K562 (cell line): Measurements from ENCODE around the gene PRCP. TPM values are rescaled to one million over a fixed set of nuclear protein-coding genes. Genes with fewer than 3 reads are reported as not detected.

Source experiments
- BCOR ChIP-seq: fragments of 450-650 bp; IDR thresholded peaks from 2 replicates; pipeline ENCODE4 v1.6.1; 2016
- HDAC1 ChIP-seq, 2 experiments: fragments of 450-650 bp; IDR thresholded peaks; 2 replicates each; pipeline ENCODE4 v1.6.1; 2016 to 2017; ENCODE audit warnings: inconsistent platforms in 1 of 2, mild to moderate bottlenecking in 1 of 2, moderate library complexity in 1 of 2
- JUNB ChIP-seq: fragments of 450-650 bp; formaldehyde crosslinking; conservative IDR thresholded peaks from 2 replicates; pipeline ENCODE4 v1.4.0; 2020; ENCODE audit warnings: mild to moderate bottlenecking
- KAT2B ChIP-seq: IDR thresholded peaks from one replicate; pipeline ENCODE4 v1.6.1; 2012; ENCODE audit warnings: low read depth, mild to moderate bottlenecking, control low read depth, inconsistent platforms, low read length, moderate library complexity
- PRPF4 ChIP-seq: fragments of 200-400 bp; formaldehyde crosslinking; IDR thresholded peaks from one replicate; pipeline ENCODE4 v1.6.1; 2017; ENCODE audit warnings: low read length, low read depth, mild to moderate bottlenecking; ENCODE audit not compliant: insufficient read depth, poor library complexity, severe bottlenecking
- RAD21 ChIP-seq, 2 experiments: fragments of 250-450 bp in 1 of 2; fragments of 450-650 bp in 1 of 2; sonication (Bioruptor Pico) in 1 of 2; formaldehyde crosslinking in 1 of 2; IDR thresholded peaks in 1 of 2; conservative IDR thresholded peaks in 1 of 2; 2 replicates each; pipeline versions ENCODE4 v1.4.0 to v1.8.0; 2020 to 2022; ENCODE audit warnings: mild to moderate bottlenecking in 2 of 2, moderate library complexity in 1 of 2
- SMC3 ChIP-seq: conservative IDR thresholded peaks from 2 replicates; pipeline ENCODE4 v1.6.1; 2011; ENCODE audit warnings: low read depth, low read length, improper control_type of control experiment; ENCODE audit not compliant: insufficient read depth
- ZNF384 ChIP-seq: IDR thresholded peaks from 2 replicates; pipeline ENCODE4 v1.6.1; 2012; ENCODE audit warnings: low read depth, low read length, improper control_type of control experiment
- polyA plus RNA-seq, 8 experiments: library from polyadenylated mRNA; depleted of rRNA in 4 of 8; stranded (reverse) in 5 of 8; unstranded in 3 of 8; fragments of >200 nt; fragmentation: Nextera tagmentation in 2 of 8; fragmentation: Illumina TruSeq in 1 of 8; extraction: Ambion mirVana in 2 of 8; extraction: Trizol in 1 of 8; gene quantifications; 2 replicates each; pipeline versions ENCODE4 v1.2.1 to v1.2.3, GENCODE V29; 2011 to 2014; ENCODE audit warnings: inconsistent platforms in 1 of 8, missing spikeins in 1 of 8
- total RNA-seq, 7 experiments: library from RNA; depleted of rRNA in 6 of 7; stranded (reverse); fragments of >200 nt in 6 of 7; fragmentation: Illumina TruSeq in 2 of 7; extraction: Trizol in 2 of 7; gene quantifications; 2 replicates each; pipeline versions ENCODE4 v1.2.1 to v1.2.3, GENCODE V29; 2011 to 2021; ENCODE audit warnings: low replicate concordance in 1 of 7
- TF ChIP-seq, protein P1 (sequence below): fragments of 450-650 bp; formaldehyde crosslinking; IDR thresholded peaks from 2 replicates; pipeline ENCODE4 v1.4.0; 2020; ENCODE audit warnings: mild to moderate bottlenecking, moderate library complexity
- TF ChIP-seq, protein P2 (sequence below): fragments of 150-350 bp; IDR thresholded peaks from 2 replicates; pipeline ENCODE4 v1.6.1; 2014; ENCODE audit warnings: low read depth, mild to moderate bottlenecking, low read length, borderline replicate concordance
- TF ChIP-seq, protein P3 (sequence below), 3 experiments: IDR thresholded peaks in 2 of 3; conservative IDR thresholded peaks in 1 of 3; 2 replicates each; pipeline ENCODE4 v1.5.1; 2011 to 2012; ENCODE audit warnings: low read length in 3 of 3, mild to moderate bottlenecking in 3 of 3, control low read depth in 2 of 3, improper control_type of control experiment in 1 of 3, inconsistent platforms in 1 of 3, low read depth in 1 of 3, mixed read lengths in 1 of 3, moderate library complexity in 1 of 3; ENCODE audit not compliant: insufficient read depth in 2 of 3

PRCP gene
- total and polyA plus RNA-seq, 9 of the 15 experiments (the other 6 are each of a cell fraction or from before 2014, with no cell fraction given) = 9.5 to 43.1 (median 23.2) TPM

DNA sequence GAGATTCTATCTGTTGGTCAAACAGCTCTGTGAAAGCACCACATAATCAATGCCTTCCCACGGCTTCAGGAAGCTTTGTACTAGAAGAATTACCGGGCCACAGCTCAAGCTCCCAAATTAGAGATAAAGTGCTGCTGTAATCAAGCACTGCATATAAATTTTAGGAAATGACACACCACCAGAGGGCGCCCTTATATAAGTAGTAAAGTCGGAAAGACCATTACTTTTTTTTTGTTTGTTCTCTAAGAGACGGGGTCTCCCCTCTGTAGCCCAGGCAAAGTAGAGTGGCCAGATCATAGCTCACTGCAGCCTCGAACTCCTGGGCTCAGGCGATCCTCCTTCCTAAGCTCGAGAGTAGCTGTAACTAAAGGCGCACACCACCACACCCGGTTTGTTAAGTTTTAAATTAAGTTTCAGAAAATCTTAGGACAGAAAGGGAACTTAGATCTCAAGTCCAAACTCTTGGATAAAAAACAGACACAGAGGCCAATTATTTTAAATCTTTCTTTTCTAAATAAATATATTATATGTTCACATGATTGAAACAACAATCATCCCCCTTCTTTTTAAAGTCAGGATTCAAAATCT, 32.6 kb downstream of the PRCP start (continued):
- TF ChIP-seq, protein P1, sequence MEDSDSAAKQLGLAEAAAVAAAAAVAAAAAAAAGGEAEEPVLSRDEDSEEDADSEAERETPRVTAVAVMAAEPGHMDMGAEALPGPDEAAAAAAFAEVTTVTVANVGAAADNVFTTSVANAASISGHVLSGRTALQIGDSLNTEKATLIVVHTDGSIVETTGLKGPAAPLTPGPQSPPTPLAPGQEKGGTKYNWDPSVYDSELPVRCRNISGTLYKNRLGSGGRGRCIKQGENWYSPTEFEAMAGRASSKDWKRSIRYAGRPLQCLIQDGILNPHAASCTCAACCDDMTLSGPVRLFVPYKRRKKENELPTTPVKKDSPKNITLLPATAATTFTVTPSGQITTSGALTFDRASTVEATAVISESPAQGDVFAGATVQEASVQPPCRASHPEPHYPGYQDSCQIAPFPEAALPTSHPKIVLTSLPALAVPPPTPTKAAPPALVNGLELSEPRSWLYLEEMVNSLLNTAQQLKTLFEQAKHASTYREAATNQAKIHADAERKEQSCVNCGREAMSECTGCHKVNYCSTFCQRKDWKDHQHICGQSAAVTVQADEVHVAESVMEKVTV = peak; percentile 57; the same call in 1 of the 2 replicates
- peak; percentile 86 to 89 for TF ChIP-seq RAD21 (CRISPR knock-in tag; conservative IDR thresholded peaks at IDR 0.05 in 1 of 2, IDR thresholded peaks at IDR 0.05 in 1 of 2)
- peak; percentile 59 for TF ChIP-seq SMC3
- TF ChIP-seq, protein P2, sequence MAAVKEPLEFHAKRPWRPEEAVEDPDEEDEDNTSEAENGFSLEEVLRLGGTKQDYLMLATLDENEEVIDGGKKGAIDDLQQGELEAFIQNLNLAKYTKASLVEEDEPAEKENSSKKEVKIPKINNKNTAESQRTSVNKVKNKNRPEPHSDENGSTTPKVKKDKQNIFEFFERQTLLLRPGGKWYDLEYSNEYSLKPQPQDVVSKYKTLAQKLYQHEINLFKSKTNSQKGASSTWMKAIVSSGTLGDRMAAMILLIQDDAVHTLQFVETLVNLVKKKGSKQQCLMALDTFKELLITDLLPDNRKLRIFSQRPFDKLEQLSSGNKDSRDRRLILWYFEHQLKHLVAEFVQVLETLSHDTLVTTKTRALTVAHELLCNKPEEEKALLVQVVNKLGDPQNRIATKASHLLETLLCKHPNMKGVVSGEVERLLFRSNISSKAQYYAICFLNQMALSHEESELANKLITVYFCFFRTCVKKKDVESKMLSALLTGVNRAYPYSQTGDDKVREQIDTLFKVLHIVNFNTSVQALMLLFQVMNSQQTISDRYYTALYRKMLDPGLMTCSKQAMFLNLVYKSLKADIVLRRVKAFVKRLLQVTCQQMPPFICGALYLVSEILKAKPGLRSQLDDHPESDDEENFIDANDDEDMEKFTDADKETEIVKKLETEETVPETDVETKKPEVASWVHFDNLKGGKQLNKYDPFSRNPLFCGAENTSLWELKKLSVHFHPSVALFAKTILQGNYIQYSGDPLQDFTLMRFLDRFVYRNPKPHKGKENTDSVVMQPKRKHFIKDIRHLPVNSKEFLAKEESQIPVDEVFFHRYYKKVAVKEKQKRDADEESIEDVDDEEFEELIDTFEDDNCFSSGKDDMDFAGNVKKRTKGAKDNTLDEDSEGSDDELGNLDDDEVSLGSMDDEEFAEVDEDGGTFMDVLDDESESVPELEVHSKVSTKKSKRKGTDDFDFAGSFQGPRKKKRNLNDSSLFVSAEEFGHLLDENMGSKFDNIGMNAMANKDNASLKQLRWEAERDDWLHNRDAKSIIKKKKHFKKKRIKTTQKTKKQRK = no peak
- no peak for TF ChIP-seq JUNB
- TF ChIP-seq ZNF384 = peak; percentile 90
- no peak for TF ChIP-seq HDAC1 (IDR thresholded peaks at IDR 0.05)
- TF ChIP-seq PRPF4 = no peak
- no peak for TF ChIP-seq BCOR
- TF ChIP-seq, protein P3, sequence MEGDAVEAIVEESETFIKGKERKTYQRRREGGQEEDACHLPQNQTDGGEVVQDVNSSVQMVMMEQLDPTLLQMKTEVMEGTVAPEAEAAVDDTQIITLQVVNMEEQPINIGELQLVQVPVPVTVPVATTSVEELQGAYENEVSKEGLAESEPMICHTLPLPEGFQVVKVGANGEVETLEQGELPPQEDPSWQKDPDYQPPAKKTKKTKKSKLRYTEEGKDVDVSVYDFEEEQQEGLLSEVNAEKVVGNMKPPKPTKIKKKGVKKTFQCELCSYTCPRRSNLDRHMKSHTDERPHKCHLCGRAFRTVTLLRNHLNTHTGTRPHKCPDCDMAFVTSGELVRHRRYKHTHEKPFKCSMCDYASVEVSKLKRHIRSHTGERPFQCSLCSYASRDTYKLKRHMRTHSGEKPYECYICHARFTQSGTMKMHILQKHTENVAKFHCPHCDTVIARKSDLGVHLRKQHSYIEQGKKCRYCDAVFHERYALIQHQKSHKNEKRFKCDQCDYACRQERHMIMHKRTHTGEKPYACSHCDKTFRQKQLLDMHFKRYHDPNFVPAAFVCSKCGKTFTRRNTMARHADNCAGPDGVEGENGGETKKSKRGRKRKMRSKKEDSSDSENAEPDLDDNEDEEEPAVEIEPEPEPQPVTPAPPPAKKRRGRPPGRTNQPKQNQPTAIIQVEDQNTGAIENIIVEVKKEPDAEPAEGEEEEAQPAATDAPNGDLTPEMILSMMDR (IDR thresholded peaks at IDR 0.05 in 2 of 3, conservative IDR thresholded peaks at IDR 0.05 in 1 of 3; ENCODE audit: insufficient read depth in 2 of 3, low read depth in 1 of 3, low read length in 3 of 3) = peak; percentile 57 to 85 (median 61)
- TF ChIP-seq KAT2B = no peak
